A549 (cell line): ENCODE data around the gene EGFLAM.

Source experiments
- GATA3 ChIP-seq: IDR thresholded peaks from 2 replicates; pipeline ENCODE4 v1.6.1; 2012; ENCODE audit warnings: borderline replicate concordance
- PHF8 ChIP-seq: fragments of 200-600 bp; sonication (generic); IDR thresholded peaks from 2 replicates; pipeline ENCODE4 v1.6.1; 2016; ENCODE audit warnings: low read depth, mild to moderate bottlenecking, antibody characterized with exemption, moderate library complexity, borderline replicate concordance
- POLR2A ChIP-seq: IDR thresholded peaks from 2 replicates; pipeline ENCODE4 v1.6.1; 2012; ENCODE audit warnings: mild to moderate bottlenecking, low read length
- RFX5 ChIP-seq: fragments of 450-650 bp; IDR thresholded peaks from 2 replicates; pipeline ENCODE4 v1.7.1; 2014; ENCODE audit warnings: antibody characterized with exemption, mild to moderate bottlenecking, moderate library complexity
- RNF2 ChIP-seq: fragments of 200-600 bp; sonication (generic); IDR thresholded peaks from 2 replicates; pipeline ENCODE4 v1.6.1; 2016; ENCODE audit warnings: low read depth, mild to moderate bottlenecking, antibody characterized with exemption, moderate library complexity, borderline replicate concordance
- SMC3 ChIP-seq: fragments of >200 bp; sonication (Bioruptor Twin); formaldehyde crosslinking; IDR thresholded peaks from 3 replicates; pipeline ENCODE4 v1.6.1; 2018; ENCODE audit warnings: inconsistent platforms
- SREBF2 ChIP-seq: fragments of 450-650 bp; IDR thresholded peaks from 2 replicates; pipeline ENCODE4 v1.6.1; 2014; ENCODE audit warnings: mild to moderate bottlenecking, moderate library complexity
- TFCP2L1 ChIP-seq: fragments of 250-450 bp; sonication (Bioruptor Pico); IDR thresholded peaks from 2 replicates; pipeline ENCODE4 v1.5.0; 2021; ENCODE audit warnings: mild to moderate bottlenecking
- TF ChIP-seq, protein P1 (sequence below): fragments of 450-650 bp; IDR thresholded peaks from 2 replicates; pipeline ENCODE4 v1.6.1; 2014; ENCODE audit warnings: antibody characterized with exemption
- TF ChIP-seq, protein P2 (sequence below): fragments of >200 bp; sonication (Bioruptor Twin); formaldehyde crosslinking; IDR thresholded peaks from 3 replicates; pipeline ENCODE4 v1.5.1; 2016
- TF ChIP-seq, protein P3 (sequence below): IDR thresholded peaks from 2 replicates; pipeline ENCODE4 v1.6.1; 2012

DNA sequence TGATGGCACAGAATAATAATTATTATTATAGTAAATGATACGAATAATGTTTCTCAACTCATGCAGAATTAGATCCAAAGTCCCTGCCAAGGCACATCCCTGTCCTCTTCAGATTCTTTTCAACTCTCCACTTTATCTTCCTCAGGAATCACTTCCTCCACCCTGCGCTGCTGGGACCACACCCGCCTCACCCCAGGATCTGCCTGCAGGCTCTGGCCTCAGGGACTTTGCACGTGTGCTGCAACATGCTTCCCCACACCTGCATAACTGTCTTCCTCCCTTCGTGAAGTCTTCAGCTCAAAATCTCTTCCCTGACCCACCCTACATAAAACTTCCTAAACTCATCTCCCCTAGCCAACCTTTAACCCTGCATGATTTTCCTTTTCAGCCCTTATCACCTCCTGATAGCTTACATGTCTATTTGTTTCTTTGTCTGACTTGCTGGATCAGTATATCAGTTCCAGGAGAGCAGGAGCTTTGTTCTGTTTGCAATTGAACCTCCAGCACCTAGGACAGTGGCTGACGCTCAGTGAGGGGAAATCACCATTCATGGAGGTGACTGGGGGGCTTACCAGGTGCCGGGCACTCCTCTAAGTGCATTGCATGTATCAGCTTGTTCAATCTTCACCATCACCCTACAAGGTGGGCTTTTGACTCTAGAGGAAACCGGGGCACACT, 47.5 kb upstream of the EGFLAM start:
- TF ChIP-seq TFCP2L1 (CRISPR knock-in tag) (no peak), RFX5 (no peak), SREBF2 (no peak), POLR2A (no peak), PHF8 (no peak), RNF2 (no peak), GATA3 (no peak), SMC3 (no peak)
- TF ChIP-seq, protein P1, sequence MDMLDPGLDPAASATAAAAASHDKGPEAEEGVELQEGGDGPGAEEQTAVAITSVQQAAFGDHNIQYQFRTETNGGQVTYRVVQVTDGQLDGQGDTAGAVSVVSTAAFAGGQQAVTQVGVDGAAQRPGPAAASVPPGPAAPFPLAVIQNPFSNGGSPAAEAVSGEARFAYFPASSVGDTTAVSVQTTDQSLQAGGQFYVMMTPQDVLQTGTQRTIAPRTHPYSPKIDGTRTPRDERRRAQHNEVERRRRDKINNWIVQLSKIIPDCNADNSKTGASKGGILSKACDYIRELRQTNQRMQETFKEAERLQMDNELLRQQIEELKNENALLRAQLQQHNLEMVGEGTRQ, result no peak
- TF ChIP-seq, protein P2, sequence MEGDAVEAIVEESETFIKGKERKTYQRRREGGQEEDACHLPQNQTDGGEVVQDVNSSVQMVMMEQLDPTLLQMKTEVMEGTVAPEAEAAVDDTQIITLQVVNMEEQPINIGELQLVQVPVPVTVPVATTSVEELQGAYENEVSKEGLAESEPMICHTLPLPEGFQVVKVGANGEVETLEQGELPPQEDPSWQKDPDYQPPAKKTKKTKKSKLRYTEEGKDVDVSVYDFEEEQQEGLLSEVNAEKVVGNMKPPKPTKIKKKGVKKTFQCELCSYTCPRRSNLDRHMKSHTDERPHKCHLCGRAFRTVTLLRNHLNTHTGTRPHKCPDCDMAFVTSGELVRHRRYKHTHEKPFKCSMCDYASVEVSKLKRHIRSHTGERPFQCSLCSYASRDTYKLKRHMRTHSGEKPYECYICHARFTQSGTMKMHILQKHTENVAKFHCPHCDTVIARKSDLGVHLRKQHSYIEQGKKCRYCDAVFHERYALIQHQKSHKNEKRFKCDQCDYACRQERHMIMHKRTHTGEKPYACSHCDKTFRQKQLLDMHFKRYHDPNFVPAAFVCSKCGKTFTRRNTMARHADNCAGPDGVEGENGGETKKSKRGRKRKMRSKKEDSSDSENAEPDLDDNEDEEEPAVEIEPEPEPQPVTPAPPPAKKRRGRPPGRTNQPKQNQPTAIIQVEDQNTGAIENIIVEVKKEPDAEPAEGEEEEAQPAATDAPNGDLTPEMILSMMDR, result no peak
- TF ChIP-seq, protein P3, sequence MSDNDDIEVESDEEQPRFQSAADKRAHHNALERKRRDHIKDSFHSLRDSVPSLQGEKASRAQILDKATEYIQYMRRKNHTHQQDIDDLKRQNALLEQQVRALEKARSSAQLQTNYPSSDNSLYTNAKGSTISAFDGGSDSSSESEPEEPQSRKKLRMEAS, result no peak
